Colonic mucosa (tissue), 4 donors: ENCODE results near the gene RAB5IF. TPM values are rescaled to one million over a fixed set of nuclear protein-coding genes. Genes with fewer than 3 reads are reported as not detected.
"Not testable (repeated sequence)": the region's sequence is repeated elsewhere in the genome, so short reads cannot be mapped to it uniquely, and the experiment has no call there.

Experiments used
- DNase-seq: peaks from one replicate; pipeline ENCODE4 v3.0.0-alpha.2; 2020
- H3K27ac ChIP-seq: fragments of 200-600 bp; one replicate; pipeline ENCODE4 v1.8.0; 2021
- H3K27me3 ChIP-seq: fragments of 200-600 bp; one replicate; pipeline ENCODE4 v1.8.0; 2021
- H3K36me3 ChIP-seq: fragments of 200-600 bp; one replicate; pipeline ENCODE4 v1.8.0; 2021
- H3K4me1 ChIP-seq: fragments of 200-600 bp; one replicate; pipeline ENCODE4 v1.8.0; 2021; ENCODE audit warnings: mild to moderate bottlenecking
- H3K4me3 ChIP-seq: fragments of 200-600 bp; one replicate; pipeline ENCODE4 v1.8.0; 2021
- H3K9ac ChIP-seq, 2 donors: one replicate each; pipeline ENCODE4 v1.7.0; 2013; ENCODE audit warnings: control low read depth in 2 of 2, low read depth in 2 of 2, low read length in 2 of 2
- H3K9me3 ChIP-seq: fragments of 200-600 bp; one replicate; pipeline ENCODE4 v1.8.0; 2021
- CTCF ChIP-seq: fragments of 200-600 bp; IDR thresholded peaks from one replicate; pipeline ENCODE4 v1.8.0; 2022; ENCODE audit warnings: antibody characterized with exemption, mild to moderate bottlenecking
- intact Hi-C: fragments of 100-400 bp; cut with DNase I; formaldehyde crosslinking; loops from one replicate; pipeline ENCODE4 v1.14.1; 2022
- total RNA-seq, 2 donors: library from RNA; stranded (reverse); fragmentation: NEBNext Ultra II Directional in 1 of 2; extraction: Animal tissue kit (Norgen Biotek cat#: 25700) in 1 of 2; gene quantifications; one replicate each; pipeline ENCODE4 v1.2.1, GENCODE V29; 2021
- donor health status: healthy.
- donor health status: DM: no; HTN: no; CAD: no.
- donor health status: DM: no; HTN: no; CAD: no.

RAB5IF gene
- total RNA-seq, 2 donors from 2014 or later, result 143 to 207 TPM

DNA sequence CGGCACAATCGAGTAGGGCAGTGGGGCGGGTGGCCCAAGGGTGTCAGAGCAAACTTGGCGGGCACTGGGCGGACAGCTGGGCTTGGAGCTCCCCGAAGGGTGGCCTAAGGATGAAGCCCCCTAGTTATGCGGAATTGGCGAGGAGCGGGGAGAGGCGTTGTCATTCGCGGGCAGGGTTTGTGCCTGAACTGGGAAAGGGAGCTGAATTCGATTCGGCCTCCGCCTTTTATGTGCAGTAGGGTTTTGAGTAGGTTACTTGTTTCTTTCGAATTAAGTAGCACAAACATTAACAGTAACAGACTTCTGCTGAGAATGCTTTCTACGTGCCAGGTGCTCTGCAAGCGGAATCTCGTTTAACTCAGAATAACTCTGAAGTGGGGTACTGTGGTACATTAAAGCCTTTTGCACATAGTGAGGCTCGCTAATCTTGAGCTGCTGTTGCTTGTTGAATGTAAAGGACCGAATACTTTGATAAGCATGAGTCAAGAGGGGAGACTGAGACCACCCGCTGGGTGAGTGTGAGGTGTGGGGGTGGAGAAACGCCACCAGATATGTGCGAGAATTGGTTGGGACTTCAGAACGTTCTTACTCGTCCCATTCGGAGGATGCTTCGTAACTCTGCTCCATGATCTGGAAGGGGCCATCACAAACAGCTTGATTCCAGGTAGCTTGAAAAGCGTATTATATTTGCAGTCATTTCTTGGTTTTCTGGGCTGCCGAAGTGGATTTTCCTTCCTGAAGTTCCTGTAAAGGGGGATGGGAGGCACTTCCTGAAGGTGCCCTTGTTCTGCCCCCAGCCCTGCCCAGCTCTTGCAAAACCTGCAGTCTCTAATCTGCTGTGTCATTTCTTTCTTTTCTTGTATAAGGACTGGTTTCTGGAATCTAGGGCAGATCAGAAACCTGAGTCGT is 833 bp downstream of the RAB5IF start:
- intact Hi-C loops, result no loop called here
- DNase-seq, result peak; percentile 40
- H3K4me3 ChIP-seq, result peak overlapping the region; percentile 98
- H3K27ac ChIP-seq, result peak overlapping the region; percentile 90
- TF ChIP-seq CTCF, result no peak
- H3K27me3 ChIP-seq, result no peaks in the 10 kb centered on the region
- H3K36me3 ChIP-seq, result no peaks in the 10 kb centered on the region
- peaks cover 4% of the 10 kb centered on the region for H3K4me1 ChIP-seq
- peak overlapping the region; percentile 95 to 97 for H3K9ac ChIP-seq
- H3K9me3 ChIP-seq, result no peaks in the 10 kb centered on the region

DNA sequence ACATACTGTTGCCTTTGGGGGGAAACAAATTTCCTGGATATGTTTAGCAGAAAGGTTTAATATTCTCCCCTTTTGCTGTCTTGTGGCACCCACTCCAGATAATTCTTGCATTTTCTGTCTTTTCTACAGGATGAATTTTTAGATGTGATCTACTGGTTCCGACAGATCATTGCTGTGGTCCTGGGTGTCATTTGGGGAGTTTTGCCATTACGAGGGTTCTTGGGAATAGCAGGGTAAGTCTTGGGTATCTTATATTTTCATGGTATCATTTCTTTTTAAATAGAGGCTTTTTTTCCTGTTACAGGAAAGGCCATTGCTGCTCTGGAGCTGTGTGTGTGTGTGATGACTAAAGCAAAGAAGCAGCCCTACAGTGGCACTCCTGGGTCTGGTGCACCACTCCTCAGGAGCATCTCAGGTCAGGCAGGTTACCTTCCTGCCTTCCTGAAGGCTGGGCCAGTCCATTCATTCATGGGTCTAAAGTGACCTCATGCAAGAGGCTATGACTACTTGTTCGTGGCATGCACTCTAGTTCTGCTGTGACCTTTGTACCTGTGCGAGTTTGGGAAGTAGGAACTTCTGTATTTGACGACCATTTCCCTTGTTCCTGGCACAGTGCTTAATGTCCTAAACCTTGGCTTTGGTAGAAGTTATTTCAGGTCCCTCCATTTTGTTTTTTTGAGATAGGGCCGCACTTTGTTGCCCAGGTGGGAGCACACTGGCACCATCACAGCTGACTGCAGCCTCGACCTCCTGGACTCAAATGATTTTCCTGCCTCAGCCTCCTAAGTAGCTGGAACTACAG is 2.2 kb downstream of the RAB5IF start:
- Histone ChIP-seq H3K4me1 (peaks cover 4% of the 10 kb centered on the region), H3K9ac (no peak overlapping the region), H3K36me3 (no peaks in the 10 kb centered on the region), H3K27me3 (no peaks in the 10 kb centered on the region), H3K27ac (peak overlapping the region; percentile 90), H3K4me3 (peak overlapping the region; percentile 98), H3K9me3 (no peaks in the 10 kb centered on the region)
- TF ChIP-seq CTCF, result no peak
- peak; percentile 65 for DNase-seq
- intact Hi-C loops, result no loop called here

GRCh38 chr20:36608388-36608728 is 2.8 kb downstream of the RAB5IF start:
- DNase-seq, H3K4me1 ChIP-seq, H3K4me3 ChIP-seq, H3K9me3 ChIP-seq, intact Hi-C loops, H3K27ac ChIP-seq, H3K36me3 ChIP-seq, H3K9ac ChIP-seq, H3K27me3 ChIP-seq: not testable (repeated sequence)

- no peak overlapping the region for H3K4me3 ChIP-seq
- H3K9ac ChIP-seq, result no peak overlapping the region
- peaks cover 4% of the 10 kb centered on the region for H3K36me3 ChIP-seq
- TF ChIP-seq CTCF, result no peak
- intact Hi-C loops, result loop anchor here (5.0 kb wide), 1 partner anchor 276 kb away; no protein-coding TSS in a partner anchor
- no peaks in the 10 kb centered on the region for H3K27me3 ChIP-seq
- no peaks in the 10 kb centered on the region for H3K9me3 ChIP-seq
- no peak for DNase-seq
- H3K4me1 ChIP-seq, result peaks cover 4% of the 10 kb centered on the region
- no peak overlapping the region for H3K27ac ChIP-seq
Measured at GRCh38 chr20:36611625-36612024, 6.0 kb downstream of the RAB5IF start.

DNA sequence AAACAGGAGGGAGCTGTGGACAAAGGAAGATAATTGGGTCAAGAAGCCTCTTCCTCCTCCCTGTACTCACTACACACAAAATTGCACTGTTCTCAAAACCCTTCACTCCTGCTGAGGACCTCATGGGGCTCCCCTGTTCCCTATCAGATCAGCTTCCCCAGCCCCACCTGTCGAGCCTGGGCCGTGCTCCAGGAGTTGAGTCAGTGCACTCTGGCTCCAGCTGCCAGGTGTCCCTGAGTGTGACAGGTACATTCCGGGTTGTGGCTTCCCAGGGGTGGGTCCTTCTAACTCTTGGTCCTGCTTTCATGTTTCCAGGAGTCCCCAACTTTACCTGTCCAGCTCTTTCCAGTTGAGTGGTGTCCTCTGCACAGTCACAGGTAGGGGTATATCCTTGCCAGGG is 8.4 kb downstream of the RAB5IF start:
- Histone ChIP-seq H3K27ac (no peak overlapping the region), H3K4me1 (no peaks in the 10 kb centered on the region), H3K9me3 (no peaks in the 10 kb centered on the region), H3K36me3 (peaks cover 4% of the 10 kb centered on the region), H3K27me3 (no peaks in the 10 kb centered on the region), H3K9ac (no peak overlapping the region), H3K4me3 (no peak overlapping the region)
- peak; percentile 34 for DNase-seq
- TF ChIP-seq CTCF, result no peak
- intact Hi-C loops, result loop anchor here (5.0 kb wide), 1 partner anchor 273 kb away; no protein-coding TSS in a partner anchor
